GM12878 (cell line): ENCODE measurements around the gene SIDT1. TPM values are rescaled to one million over a fixed set of nuclear protein-coding genes. Genes with fewer than 3 reads are reported as not detected.
A peak's percentile ranks its signal among the peaks of the same experiment; 100 is the strongest.

Experiments
- ATF2 ChIP-seq: IDR thresholded peaks from 2 replicates; pipeline ENCODE4 v1.6.1; 2012; ENCODE audit warnings: low read length, inconsistent platforms
- BCL3 ChIP-seq: IDR thresholded peaks from 2 replicates; pipeline ENCODE4 v1.6.1; 2011; ENCODE audit warnings: borderline replicate concordance, low read depth, mild to moderate bottlenecking, moderate library complexity, low read length; ENCODE audit not compliant: insufficient read depth, poor library complexity, severe bottlenecking
- BRCA1 ChIP-seq: IDR thresholded peaks from 2 replicates; pipeline ENCODE4 v1.6.1; 2011; ENCODE audit warnings: low read depth, low read length, improper control_type of control experiment
- CBX5 ChIP-seq: sonication (generic); IDR thresholded peaks from 2 replicates; pipeline ENCODE4 v1.6.1; 2016; ENCODE audit warnings: low read depth, moderate library complexity, mild to moderate bottlenecking, inconsistent platforms
- CEBPZ ChIP-seq: fragments of 150-350 bp; IDR thresholded peaks from 2 replicates; pipeline ENCODE4 v1.6.1; 2016; ENCODE audit warnings: low read depth, low read length
- CHD1 ChIP-seq: IDR thresholded peaks from 2 replicates; pipeline ENCODE4 v1.6.1; 2012; ENCODE audit warnings: low read depth, low read length, improper control_type of control experiment
- CHD2 ChIP-seq: IDR thresholded peaks from 2 replicates; pipeline ENCODE4 v1.6.1; 2011; ENCODE audit warnings: low read depth, low read length, improper control_type of control experiment, borderline replicate concordance
- CHD4 ChIP-seq: fragments of 200-600 bp; sonication (generic); IDR thresholded peaks from 2 replicates; pipeline ENCODE4 v1.6.1; 2016; ENCODE audit warnings: mild to moderate bottlenecking
- DPF2 ChIP-seq: fragments of 450-650 bp; IDR thresholded peaks from 2 replicates; pipeline ENCODE4 v1.6.1; 2017; ENCODE audit warnings: mild to moderate bottlenecking
- EP300 ChIP-seq, 2 experiments: fragments of 150-350 bp in 1 of 2; IDR thresholded peaks; 2 replicates each; pipeline ENCODE4 v1.6.1; 2011 to 2012; ENCODE audit warnings: low read depth in 2 of 2, low read length in 2 of 2, borderline replicate concordance in 1 of 2, improper control_type of control experiment in 1 of 2, inconsistent platforms in 1 of 2; ENCODE audit not compliant: control insufficient read depth in 1 of 2
- ESRRA ChIP-seq: IDR thresholded peaks from 2 replicates; pipeline ENCODE4 v1.6.1; 2012; ENCODE audit warnings: mild to moderate bottlenecking, low read length, improper control_type of control experiment
- GATAD2B ChIP-seq: fragments of 450-650 bp; conservative IDR thresholded peaks from 2 replicates; pipeline ENCODE4 v1.6.1; 2017; ENCODE audit warnings: low read depth, mild to moderate bottlenecking, moderate library complexity
- IRF5 ChIP-seq: fragments of 450-650 bp; IDR thresholded peaks from 2 replicates; pipeline ENCODE4 v1.6.1; 2017; ENCODE audit warnings: borderline replicate concordance
- MEF2A ChIP-seq: IDR thresholded peaks from 2 replicates; pipeline ENCODE4 v1.6.1; 2011; ENCODE audit warnings: low read depth, mild to moderate bottlenecking, low read length, moderate library complexity; ENCODE audit not compliant: insufficient read depth
- MTA2 ChIP-seq: fragments of 450-650 bp; IDR thresholded peaks from 2 replicates; pipeline ENCODE4 v1.6.1; 2016; ENCODE audit warnings: low read depth, mild to moderate bottlenecking, moderate library complexity
- MYB ChIP-seq: fragments of 150-350 bp; IDR thresholded peaks from 2 replicates; pipeline ENCODE4 v1.6.1; 2014; ENCODE audit warnings: mild to moderate bottlenecking, low read depth, low read length, borderline replicate concordance
- MYC ChIP-seq: IDR thresholded peaks from 2 replicates; pipeline ENCODE4 v1.6.1; 2011; ENCODE audit warnings: mild to moderate bottlenecking, low read length, moderate library complexity, inconsistent platforms; ENCODE audit not compliant: insufficient read depth, insufficient replicate concordance, insufficient read length, severe bottlenecking
- NR2C2 ChIP-seq: IDR thresholded peaks from 2 replicates; pipeline ENCODE4 v1.6.1; 2011; ENCODE audit warnings: borderline replicate concordance, low read depth; ENCODE audit not compliant: control insufficient read depth, insufficient read length
- POLR2A ChIP-seq: IDR thresholded peaks from 2 replicates; pipeline ENCODE4 v1.6.1; 2011; ENCODE audit warnings: low read depth, mild to moderate bottlenecking, low read length
- SUPT20H ChIP-seq: IDR thresholded peaks from 2 replicates; pipeline ENCODE4 v1.6.1; 2011; ENCODE audit warnings: low read depth, mild to moderate bottlenecking, low read length, moderate library complexity, borderline replicate concordance; ENCODE audit not compliant: control insufficient read depth
- TBL1XR1 ChIP-seq: IDR thresholded peaks from 2 replicates; pipeline ENCODE4 v1.6.1; 2012; ENCODE audit warnings: low read depth, low read length, improper control_type of control experiment
- TCF3 ChIP-seq: IDR thresholded peaks from 2 replicates; pipeline ENCODE4 v1.6.1; 2012; ENCODE audit warnings: low read depth, mild to moderate bottlenecking, low read length, borderline replicate concordance; ENCODE audit not compliant: insufficient read depth
- TCF7 ChIP-seq: IDR thresholded peaks from 2 replicates; pipeline ENCODE4 v1.6.1; 2014; ENCODE audit warnings: antibody characterized with exemption, borderline replicate concordance
- ZBED1 ChIP-seq: IDR thresholded peaks from 2 replicates; pipeline ENCODE4 v1.6.1; 2016; ENCODE audit warnings: borderline replicate concordance
- polyA plus RNA-seq, 11 experiments: library from polyadenylated mRNA; depleted of rRNA in 4 of 11; unstranded in 6 of 11; stranded (reverse) in 5 of 11; fragments of >200 nt; fragmentation: Nextera tagmentation in 4 of 11; fragmentation: Illumina TruSeq in 1 of 11; extraction: Ambion mirVana in 4 of 11; extraction: Trizol in 1 of 11; gene quantifications; 1 replicate in 1 of 11; 2 replicates in 10 of 11; pipeline versions ENCODE4 v1.2.1 to v1.2.3, GENCODE V29; 2011 to 2016; ENCODE audit warnings: inconsistent platforms in 2 of 11, missing spikeins in 2 of 11, low read depth in 1 of 11
- total RNA-seq, 4 experiments: library from RNA; depleted of rRNA in 3 of 4; stranded (reverse); fragments of >200 nt in 3 of 4; fragmentation: Illumina TruSeq in 1 of 4; extraction: Trizol in 1 of 4; gene quantifications; 2 replicates each; pipeline versions ENCODE4 v1.2.1 to v1.2.3, GENCODE V29; 2013 to 2021

Gene SIDT1
- total and polyA plus RNA-seq, 10 of the 15 experiments (the other 5 are each of a cell fraction or from before 2014, with no cell fraction given), result 3.0 to 45.0 (median 26.6) TPM

GRCh38 chr3:113546414-113546893 lies 14.1 kb downstream of the SIDT1 start (continued):
- TF ChIP-seq GATAD2B (no peak), BRCA1 (no peak), ESRRA (no peak), MEF2A (peak; percentile 87), CHD2 (no peak), MTA2 (peak; percentile 29; the same call in 1 of the 2 replicates), DPF2 (0 out of 2 replicates have a peak, but pooled peaks have one; percentile 15), TCF7 (0 out of 2 replicates have a peak, but pooled peaks have one; percentile 19), CHD1 (no peak), SUPT20H (no peak), MYB (no peak), ZBED1 (peak; percentile 50; the same call in 1 of the 2 replicates), ATF2 (peak; percentile 85), CEBPZ (no peak), BCL3 (no peak), POLR2A (no peak), CBX5 (peak; percentile 65; the same call in 1 of the 2 replicates), EP300 (IDR thresholded peaks at IDR 0.05; ENCODE audit: borderline replicate concordance in 1 of 2, control insufficient read depth in 1 of 2, low read depth in 2 of 2, low read length in 2 of 2) (0 out of 4 replicates have a peak, but pooled peaks of 1 of the 2 experiments have one; percentile 39), CHD4 (no peak), MYC (no peak), TBL1XR1 (no peak), TCF3 (no peak), NR2C2 (no peak), IRF5 (no peak)
